Stomach (tissue), 4 donors: ENCODE measurements around the gene RNF6.
A peak's percentile ranks its signal among the peaks of the same experiment; 100 is the strongest.

Experiments used
- CTCF ChIP-seq, 7 experiments: fragments of 450-650 bp in 4 of 7; fragments of 200-600 bp in 3 of 7; sonication (generic) in 3 of 7; IDR thresholded peaks; one replicate each; pipeline ENCODE4 v1.5.1; 2016 to 2019; ENCODE audit warnings: antibody characterized with exemption in 7 of 7, control low read depth in 2 of 7, mild to moderate bottlenecking in 1 of 7
- EP300 ChIP-seq: sonication (generic); formaldehyde crosslinking; IDR thresholded peaks from one replicate; pipeline ENCODE4 v1.6.1; 2017; ENCODE audit warnings: antibody characterized with exemption
- POLR2A ChIP-seq, 4 donors: fragments of 450-650 bp; IDR thresholded peaks; one replicate each; pipeline ENCODE4 v1.6.1; 2016; ENCODE audit warnings: antibody characterized with exemption in 4 of 4, control low read depth in 2 of 4, mild to moderate bottlenecking in 1 of 4, moderate library complexity in 1 of 4

- no peak for TF ChIP-seq EP300
- TF ChIP-seq CTCF (IDR thresholded peaks at IDR 0.05), result peak in 6 of 7 experiments; percentile 14 to 93 (median 82)
- TF ChIP-seq POLR2A (IDR thresholded peaks at IDR 0.05), result no peak
Measured at GRCh38 chr13:26184791-26185250, 37.3 kb downstream of the RNF6 start.
